ENCODE results near the gene SACM1L.

The SACM1L gene

GRCh38 chr3:45730409-45731154 lies 41.4 kb downstream of the SACM1L start:
- FAIRE-seq (no peak), DNase-seq (ENCODE audit: insufficient read length, low spot score) (no peak)
- TF ChIP-seq CTCF (IDR thresholded peaks at IDR 0.05; ENCODE audit: insufficient read depth, missing control alignments): no peak

GRCh38 chr3:45736707-45737106 lies 47.5 kb downstream of the SACM1L start:
- no peak for TF ChIP-seq CTCF (IDR thresholded peaks at IDR 0.05; ENCODE audit: insufficient read depth, missing control alignments)
- no peak for FAIRE-seq
- no peak for DNase-seq (ENCODE audit: insufficient read length, low spot score)

GRCh38 chr3:45737234-45737633 lies 48.0 kb downstream of the SACM1L start:
- DNase-seq (ENCODE audit: insufficient read length, low spot score) (no peak), FAIRE-seq (no peak)
- no peak for TF ChIP-seq CTCF (IDR thresholded peaks at IDR 0.05; ENCODE audit: insufficient read depth, missing control alignments)

GRCh38 chr3:45739991-45740390 lies 50.8 kb downstream of the SACM1L start:
- no peak for TF ChIP-seq CTCF (IDR thresholded peaks at IDR 0.05; ENCODE audit: insufficient read depth, missing control alignments)
- no peak for DNase-seq (ENCODE audit: insufficient read length, low spot score)
- FAIRE-seq: no peak

- no peak for TF ChIP-seq CTCF (IDR thresholded peaks at IDR 0.05; ENCODE audit: insufficient read depth, missing control alignments)
- DNase-seq (ENCODE audit: insufficient read length, low spot score) (no peak), FAIRE-seq (no peak)
These were observed 52.1 kb downstream of the SACM1L start for GRCh38 chr3:45741247-45741646.

GRCh38 chr3:45741742-45742460 lies 52.7 kb downstream of the SACM1L start:
- DNase-seq (ENCODE audit: insufficient read length, low spot score) (no peak), FAIRE-seq (no peak)
- no peak for TF ChIP-seq CTCF (IDR thresholded peaks at IDR 0.05; ENCODE audit: insufficient read depth, missing control alignments)
